CD4-positive, alpha-beta T cell treated with Interleukin-4 for 1 hour (primary cell): ENCODE measurements around the gene BEGAIN.
"Not testable (repeated sequence)": the region's sequence is repeated elsewhere in the genome, so short reads cannot be mapped to it uniquely, and the experiment has no call there.

Source experiments
- DNase-seq, 2 donors: peaks; one replicate each; pipeline ENCODE4 v3.0.0-alpha.2; 2020 to 2022

The BEGAIN gene

GRCh38 chr14:100534528-100535286 is 52.5 kb downstream of the BEGAIN start:
- peak in 1 of 2 donors; percentile 10 for DNase-seq

- peak in 1 of 2 donors; percentile 10 for DNase-seq
These were observed 53.3 kb downstream of the BEGAIN start for GRCh38 chr14:100533656-100534485.

- DNase-seq = peak in 1 of 2 donors; percentile 12
These were observed 54.1 kb downstream of the BEGAIN start for GRCh38 chr14:100532906-100533655.

DNA sequence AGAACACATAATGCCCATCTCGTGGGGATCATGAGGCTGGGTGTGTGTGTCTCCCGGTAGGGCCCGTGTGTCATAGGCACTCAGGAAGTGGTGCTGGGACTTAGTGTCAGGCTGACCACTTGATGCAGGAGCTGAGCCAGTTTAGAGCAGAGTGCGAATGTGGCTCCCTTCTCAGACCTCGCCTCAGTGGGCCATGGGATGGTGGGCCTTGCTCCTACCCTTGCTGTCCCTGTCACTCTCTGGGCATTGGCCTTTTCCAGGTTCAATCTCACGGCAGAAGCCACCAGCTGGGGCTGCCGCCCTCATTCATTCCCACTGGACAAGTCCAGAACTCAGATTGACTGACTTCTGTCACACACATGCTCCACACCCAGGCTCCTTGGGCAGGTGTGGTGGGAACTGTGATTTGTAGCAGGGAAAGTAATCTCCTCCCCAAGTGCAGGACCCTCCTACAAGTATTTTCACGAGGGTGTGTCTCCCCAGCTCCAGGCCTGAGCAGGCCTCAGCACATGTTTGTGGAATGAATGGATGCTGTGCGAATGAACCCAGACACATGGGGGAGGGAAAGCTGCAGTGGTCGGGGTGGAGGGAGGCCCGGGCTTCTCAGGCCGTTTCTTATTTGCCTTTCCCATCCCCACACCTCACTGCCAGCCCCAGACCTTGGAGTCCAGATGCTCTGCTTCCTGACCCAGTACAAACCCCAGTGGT is 54.9 kb downstream of the BEGAIN start:
- peak in 1 of 2 donors; percentile 8 for DNase-seq

GRCh38 chr14:100531152-100532121 is 55.8 kb downstream of the BEGAIN start:
- DNase-seq = peak in 1 of 2 donors; percentile 7

DNA sequence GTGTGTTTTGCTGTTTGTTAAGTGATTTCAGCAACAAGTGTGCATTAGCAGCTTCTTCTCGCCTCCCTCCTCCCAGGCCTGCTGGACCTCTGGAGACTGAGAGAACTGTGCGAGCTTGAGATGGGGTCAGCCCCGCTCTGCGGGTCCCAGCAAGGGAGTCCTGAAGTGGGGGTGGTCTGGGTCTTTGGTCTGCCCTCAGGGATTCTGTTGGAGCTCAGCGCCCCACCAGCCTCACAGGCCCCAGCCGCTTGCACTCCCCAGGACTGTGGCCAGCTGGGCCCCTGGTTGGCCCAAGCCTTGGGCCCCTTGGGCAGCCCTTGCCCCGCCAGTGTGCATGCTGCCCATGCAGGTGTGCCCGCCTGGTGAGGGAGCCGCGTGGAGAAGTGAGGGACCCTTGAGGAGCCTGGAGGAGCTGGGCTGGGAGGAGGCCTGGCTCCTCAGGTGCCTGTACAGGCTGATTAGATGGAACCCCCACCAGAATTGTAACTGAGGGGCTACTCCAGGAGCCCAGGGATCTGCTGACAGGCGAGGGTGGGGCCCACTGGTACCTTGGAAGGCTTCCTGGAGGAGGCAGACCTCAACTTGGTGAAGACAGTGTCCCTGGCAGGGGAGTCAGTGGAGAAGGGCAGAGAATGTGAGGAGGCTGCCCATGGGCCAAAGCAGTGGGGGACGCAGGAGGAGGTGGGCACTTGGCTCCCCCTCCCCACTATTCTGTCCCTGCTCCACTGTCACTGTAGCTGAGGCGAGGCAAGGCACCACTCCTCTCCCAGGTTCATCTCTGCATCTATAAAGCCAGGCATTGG is 56.7 kb downstream of the BEGAIN start:
- DNase-seq = peak in 1 of 2 donors; percentile 5

GRCh38 chr14:100529561-100530031 is 57.6 kb downstream of the BEGAIN start:
- DNase-seq = peak in 1 of 2 donors; percentile 10

- no peak for DNase-seq
These were observed 58.2 kb downstream of the BEGAIN start for GRCh38 chr14:100528962-100529560.

GRCh38 chr14:100526632-100527031 is 60.6 kb downstream of the BEGAIN start:
- peak in 1 of 2 donors; percentile 12 for DNase-seq

GRCh38 chr14:100526057-100526456 is 61.2 kb downstream of the BEGAIN start:
- DNase-seq = no peak

GRCh38 chr14:100525615-100526014 is 61.6 kb downstream of the BEGAIN start:
- no peak for DNase-seq

DNA sequence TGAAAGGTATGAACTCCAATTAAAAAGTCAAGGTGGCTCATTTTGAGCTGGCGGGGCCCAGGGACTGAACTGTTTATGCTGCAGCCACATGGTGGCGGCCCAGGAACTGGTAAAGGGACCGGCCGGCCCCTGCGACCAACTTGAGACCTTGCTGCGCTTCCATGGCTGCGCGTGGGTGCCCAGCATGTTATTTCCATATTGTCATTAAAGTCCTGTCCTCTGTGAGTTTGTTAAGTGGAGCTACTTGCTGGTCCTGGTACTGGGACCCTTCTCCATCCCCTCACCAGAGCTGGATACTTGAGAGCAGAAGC is 62.3 kb downstream of the BEGAIN start:
- peak in 1 of 2 donors; percentile 21 for DNase-seq

DNA sequence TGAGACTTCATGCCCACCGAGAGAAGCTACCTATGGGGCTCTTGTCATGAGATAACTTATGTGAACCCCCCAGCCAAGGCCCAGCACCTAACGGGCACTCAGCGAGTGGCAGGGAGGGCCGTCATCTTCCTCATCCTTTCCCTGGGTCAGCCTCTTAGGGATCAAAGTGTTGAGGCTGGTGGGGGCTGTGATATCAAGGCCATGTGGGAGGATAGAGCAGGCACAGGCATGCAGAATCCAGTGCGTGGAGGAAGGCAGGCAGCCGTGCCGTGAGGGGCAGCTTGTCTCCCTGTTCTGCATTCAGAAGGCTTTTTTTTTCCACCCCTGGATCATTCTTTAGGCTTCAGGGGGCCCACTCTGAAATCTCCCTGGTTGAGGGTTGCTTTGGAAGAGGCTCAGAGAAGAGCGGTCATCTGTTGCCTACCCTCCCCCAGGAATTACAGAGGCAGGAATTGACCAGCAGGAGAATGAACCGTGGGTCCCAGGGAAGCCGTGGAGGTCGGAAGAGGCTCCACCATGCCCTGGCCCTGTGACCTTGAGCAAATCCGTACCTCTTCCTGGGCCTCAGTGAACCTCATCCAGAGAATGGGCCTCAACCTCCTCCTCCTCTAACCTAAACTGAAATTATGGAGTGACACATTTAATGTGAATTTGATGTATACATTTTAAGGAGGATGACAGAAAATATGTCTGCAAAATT is 62.8 kb downstream of the BEGAIN start:
- no peak for DNase-seq

GRCh38 chr14:100523843-100524169 is 63.4 kb downstream of the BEGAIN start:
- no peak for DNase-seq

- DNase-seq = no peak
These were observed 63.9 kb downstream of the BEGAIN start for GRCh38 chr14:100523131-100523842.

GRCh38 chr14:100522616-100523099 is 64.6 kb downstream of the BEGAIN start:
- DNase-seq = no peak

GRCh38 chr14:100506053-100506452 is 81.2 kb downstream of the BEGAIN start:
- DNase-seq = not testable (repeated sequence)

- DNase-seq = no peak
These were observed 82.7 kb downstream of the BEGAIN start for GRCh38 chr14:100504372-100505078.
